ENCODE measurements around the gene DCP1A. TPM values are rescaled to one million over a fixed set of nuclear protein-coding genes. Genes with fewer than 3 reads are reported as not detected.

DCP1A gene
- polyA plus RNA-seq, 1 experiment = 27.0 TPM

GRCh38 chr3:53238051-53238850 is 109.1 kb downstream of the DCP1A start:
- H3K9me3 ChIP-seq (ENCODE audit: control insufficient read depth, insufficient read depth, low read length) = no peaks in the 10 kb centered on the region
- H3K4me3 ChIP-seq (ENCODE audit: low read depth, low read length) = no peak overlapping the region
- CTCF ChIA-PET = no interaction called here
- POLR2A ChIA-PET = interaction anchor here (1.3 kb wide), 1 partner anchor 32 kb away, joined by 3 read pairs; no protein-coding TSS in a partner anchor
- peak; percentile 78 for DNase-seq (ENCODE audit: low read depth, low spot score)
- TF ChIP-seq CTCF (IDR thresholded peaks at IDR 0.05; ENCODE audit: low read depth, low read length) = no peak
- H3K27me3 ChIP-seq (ENCODE audit: control insufficient read depth, insufficient read depth, low read length) = no peaks in the 10 kb centered on the region
- H3K27ac ChIP-seq (ENCODE audit: low read depth, low read length) = peak overlapping the region; percentile 93

- Histone ChIP-seq H3K27me3 (ENCODE audit: control insufficient read depth, insufficient read depth, low read length) (no peaks in the 10 kb centered on the region), H3K9me3 (ENCODE audit: control insufficient read depth, insufficient read depth, low read length) (no peaks in the 10 kb centered on the region), H3K27ac (ENCODE audit: low read depth, low read length) (peak overlapping the region; percentile 94), H3K4me3 (ENCODE audit: low read depth, low read length) (no peak overlapping the region)
- DNase-seq (ENCODE audit: low read depth, low spot score) = peak; percentile 72
- ChIA-PET CTCF (interaction anchor here (1.2 to 4.5 kb wide), 3 partner anchors 16 to 474 kb away, joined by 3 to 28 read pairs (median 4); no protein-coding TSS in a partner anchor), POLR2A (no interaction called here)
- no peak for TF ChIP-seq CTCF (IDR thresholded peaks at IDR 0.05; ENCODE audit: low read depth, low read length)
These were observed 111.1 kb downstream of the DCP1A start for GRCh38 chr3:53236112-53236841.

- H3K4me3 ChIP-seq (ENCODE audit: low read depth, low read length) = no peak overlapping the region
- no peak for TF ChIP-seq CTCF (IDR thresholded peaks at IDR 0.05; ENCODE audit: low read depth, low read length)
- ChIA-PET POLR2A (no interaction called here), CTCF (interaction anchor here (1.0 to 4.5 kb wide), 3 partner anchors 16 to 475 kb away, joined by 4 to 28 read pairs (median 4); no protein-coding TSS in a partner anchor)
- no peak for DNase-seq (ENCODE audit: low read depth, low spot score)
- peak overlapping the region; percentile 94 for H3K27ac ChIP-seq (ENCODE audit: low read depth, low read length)
- H3K9me3 ChIP-seq (ENCODE audit: control insufficient read depth, insufficient read depth, low read length) = no peaks in the 10 kb centered on the region
- H3K27me3 ChIP-seq (ENCODE audit: control insufficient read depth, insufficient read depth, low read length) = no peaks in the 10 kb centered on the region
These were observed 111.8 kb downstream of the DCP1A start for GRCh38 chr3:53235545-53235944.

- no peak for DNase-seq (ENCODE audit: low read depth, low spot score)
- no peak overlapping the region for H3K27ac ChIP-seq (ENCODE audit: low read depth, low read length)
- ChIA-PET CTCF (interaction anchor here (1.0 to 4.5 kb wide), 3 partner anchors 15 to 475 kb away, joined by 4 to 28 read pairs (median 4); no protein-coding TSS in a partner anchor), POLR2A (no interaction called here)
- no peaks in the 10 kb centered on the region for H3K9me3 ChIP-seq (ENCODE audit: control insufficient read depth, insufficient read depth, low read length)
- H3K27me3 ChIP-seq (ENCODE audit: control insufficient read depth, insufficient read depth, low read length) = no peaks in the 10 kb centered on the region
- H3K4me3 ChIP-seq (ENCODE audit: low read depth, low read length) = no peak overlapping the region
- no peak for TF ChIP-seq CTCF (IDR thresholded peaks at IDR 0.05; ENCODE audit: low read depth, low read length)
These were observed 112.5 kb downstream of the DCP1A start for GRCh38 chr3:53234841-53235232.

All from AG04450 (cell line).